Nephron progenitor cell (in vitro differentiated cells): ENCODE data around the gene AOAH.
"Not testable (repeated sequence)": the region's sequence is repeated elsewhere in the genome, so short reads cannot be mapped to it uniquely, and the experiment has no call there.

Experiments
- DNase-seq: peaks from one replicate; pipeline ENCODE4 v3.0.0; 2021
- H3K27ac Mint-ChIP-seq: 2 replicates; pipeline ENCODE4 v1.8.0; 2021; ENCODE audit warnings: mild to moderate bottlenecking, moderate library complexity, mixed read lengths
- H3K27me3 Mint-ChIP-seq: 2 replicates; pipeline ENCODE4 v1.8.0; 2021; ENCODE audit warnings: mild to moderate bottlenecking, low read depth, mixed read lengths; ENCODE audit not compliant: poor library complexity
- H3K36me3 Mint-ChIP-seq: 2 replicates; pipeline ENCODE4 v1.8.0; 2021; ENCODE audit warnings: low read depth, mixed read lengths
- H3K4me1 Mint-ChIP-seq: 2 replicates; pipeline ENCODE4 v1.8.0; 2021; ENCODE audit warnings: mixed read lengths
- H3K4me3 Mint-ChIP-seq: 2 replicates; pipeline ENCODE4 v1.8.0; 2021; ENCODE audit warnings: mild to moderate bottlenecking, moderate library complexity, mixed read lengths
- H3K9me3 Mint-ChIP-seq: 2 replicates; pipeline ENCODE4 v1.8.0; 2021; ENCODE audit warnings: mild to moderate bottlenecking, moderate library complexity, mixed read lengths
- TF ChIP-seq, protein P1 (sequence below): fragments of 200-600 bp; sonication (generic); IDR thresholded peaks from 2 replicates; pipeline ENCODE4 v1.5.0; 2021; ENCODE audit warnings: antibody characterized with exemption

The AOAH gene

DNA sequence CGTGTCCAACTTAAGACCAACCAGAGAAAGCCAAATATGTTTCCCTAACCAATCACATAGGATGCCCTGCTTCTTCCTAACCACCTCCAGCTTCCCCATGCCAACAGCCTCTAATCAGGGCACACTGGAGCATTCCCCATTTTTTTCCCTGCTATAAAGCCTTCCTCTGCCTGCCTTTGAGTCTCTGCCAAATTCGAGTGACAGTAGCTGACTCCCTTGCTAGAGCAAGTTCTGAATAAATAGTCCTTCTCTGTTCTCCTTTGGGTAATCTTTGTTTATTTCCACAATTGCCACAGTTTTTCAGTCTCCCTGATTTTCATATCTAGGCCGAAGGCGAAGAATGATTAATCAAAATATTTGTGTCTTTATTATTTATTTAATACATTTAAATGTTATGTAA, 238.0 kb downstream of the AOAH start:
- TF ChIP-seq, protein P1, sequence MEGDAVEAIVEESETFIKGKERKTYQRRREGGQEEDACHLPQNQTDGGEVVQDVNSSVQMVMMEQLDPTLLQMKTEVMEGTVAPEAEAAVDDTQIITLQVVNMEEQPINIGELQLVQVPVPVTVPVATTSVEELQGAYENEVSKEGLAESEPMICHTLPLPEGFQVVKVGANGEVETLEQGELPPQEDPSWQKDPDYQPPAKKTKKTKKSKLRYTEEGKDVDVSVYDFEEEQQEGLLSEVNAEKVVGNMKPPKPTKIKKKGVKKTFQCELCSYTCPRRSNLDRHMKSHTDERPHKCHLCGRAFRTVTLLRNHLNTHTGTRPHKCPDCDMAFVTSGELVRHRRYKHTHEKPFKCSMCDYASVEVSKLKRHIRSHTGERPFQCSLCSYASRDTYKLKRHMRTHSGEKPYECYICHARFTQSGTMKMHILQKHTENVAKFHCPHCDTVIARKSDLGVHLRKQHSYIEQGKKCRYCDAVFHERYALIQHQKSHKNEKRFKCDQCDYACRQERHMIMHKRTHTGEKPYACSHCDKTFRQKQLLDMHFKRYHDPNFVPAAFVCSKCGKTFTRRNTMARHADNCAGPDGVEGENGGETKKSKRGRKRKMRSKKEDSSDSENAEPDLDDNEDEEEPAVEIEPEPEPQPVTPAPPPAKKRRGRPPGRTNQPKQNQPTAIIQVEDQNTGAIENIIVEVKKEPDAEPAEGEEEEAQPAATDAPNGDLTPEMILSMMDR, result no peak
- no peak for DNase-seq
- Mint-ChIP-seq H3K36me3 (peaks cover 5% of the 10 kb centered on the region), H3K27ac (no peak overlapping the region), H3K9me3 (peaks cover 38% of the 10 kb centered on the region), H3K27me3 (no peaks in the 10 kb centered on the region), H3K4me1 (peaks cover 25% of the 10 kb centered on the region), H3K4me3 (no peak overlapping the region)

DNA sequence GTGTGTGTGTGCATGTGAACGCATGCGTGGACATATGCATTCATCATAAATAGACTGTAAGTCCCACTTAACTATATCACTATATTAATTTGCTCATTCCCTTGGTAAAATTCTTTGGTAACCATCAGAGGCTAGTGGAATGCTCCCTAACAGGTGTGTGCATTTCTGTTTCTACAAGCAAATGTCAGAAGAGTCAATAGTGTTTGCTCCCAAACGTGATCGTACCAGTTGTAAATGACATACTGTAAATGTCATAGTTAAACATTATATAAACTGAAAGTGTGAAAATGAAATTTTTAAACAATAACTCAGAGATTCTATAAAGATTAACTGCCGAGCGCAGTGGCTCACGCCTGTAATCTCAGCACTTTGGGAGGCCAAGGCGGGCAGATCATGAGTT, 240.0 kb downstream of the AOAH start:
- Mint-ChIP-seq H3K4me3 (no peak overlapping the region), H3K27me3 (no peaks in the 10 kb centered on the region), H3K36me3 (peaks cover 6% of the 10 kb centered on the region), H3K27ac (no peak overlapping the region), H3K4me1 (peaks cover 25% of the 10 kb centered on the region), H3K9me3 (peaks cover 40% of the 10 kb centered on the region)
- TF ChIP-seq, protein P1, result no peak
- DNase-seq, result no peak

DNA sequence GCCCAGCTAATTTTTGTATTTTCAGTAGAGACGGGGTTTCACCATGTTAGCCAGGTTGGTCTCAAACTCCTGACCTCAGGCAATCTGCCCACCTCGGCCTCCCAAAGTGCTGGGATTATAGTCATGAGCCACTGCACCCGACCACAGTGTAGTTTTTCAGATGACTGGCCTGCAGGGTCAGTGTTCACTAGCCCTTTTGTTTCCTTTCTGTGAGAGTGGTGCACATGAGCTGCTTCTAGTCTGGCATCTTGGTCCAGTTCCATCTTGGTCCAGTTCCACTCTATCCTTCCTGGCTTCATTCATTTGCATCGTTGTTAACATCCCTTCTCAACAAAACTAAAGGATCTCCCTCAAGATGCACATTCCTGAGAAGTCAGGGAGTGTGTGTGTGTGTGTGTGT, 240.4 kb downstream of the AOAH start:
- Mint-ChIP-seq H3K4me1 (peaks cover 25% of the 10 kb centered on the region), H3K9me3 (peaks cover 40% of the 10 kb centered on the region)
- not testable (repeated sequence) for DNase-seq, H3K27ac Mint-ChIP-seq, H3K36me3 Mint-ChIP-seq, H3K27me3 Mint-ChIP-seq, H3K4me3 Mint-ChIP-seq

DNA sequence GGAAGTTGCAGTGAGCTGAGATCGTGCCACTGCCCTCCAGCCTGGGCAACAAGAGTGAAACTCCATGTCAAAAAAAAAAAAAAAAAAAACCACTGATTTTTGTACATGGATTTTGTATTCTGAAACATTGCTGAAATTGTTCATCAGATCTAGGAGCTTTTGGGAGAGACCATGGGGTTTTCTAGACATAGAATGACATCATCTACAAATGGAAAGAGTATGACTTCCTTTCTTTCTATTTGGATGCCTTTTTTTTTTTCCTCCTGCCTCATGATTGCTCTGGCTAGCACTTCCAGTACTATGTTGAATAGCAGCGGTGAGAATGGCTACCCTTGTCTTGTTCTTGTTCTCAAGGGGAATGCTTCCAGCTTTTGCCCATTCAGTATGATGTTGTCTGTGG, 245.5 kb downstream of the AOAH start:
- Mint-ChIP-seq H3K4me3 (no peak overlapping the region), H3K27ac (no peak overlapping the region), H3K27me3 (peaks cover 5% of the 10 kb centered on the region), H3K9me3 (peaks cover 37% of the 10 kb centered on the region), H3K36me3 (peaks cover 10% of the 10 kb centered on the region), H3K4me1 (peaks cover 5% of the 10 kb centered on the region)
- no peak for DNase-seq
- TF ChIP-seq, protein P1, result no peak

DNA sequence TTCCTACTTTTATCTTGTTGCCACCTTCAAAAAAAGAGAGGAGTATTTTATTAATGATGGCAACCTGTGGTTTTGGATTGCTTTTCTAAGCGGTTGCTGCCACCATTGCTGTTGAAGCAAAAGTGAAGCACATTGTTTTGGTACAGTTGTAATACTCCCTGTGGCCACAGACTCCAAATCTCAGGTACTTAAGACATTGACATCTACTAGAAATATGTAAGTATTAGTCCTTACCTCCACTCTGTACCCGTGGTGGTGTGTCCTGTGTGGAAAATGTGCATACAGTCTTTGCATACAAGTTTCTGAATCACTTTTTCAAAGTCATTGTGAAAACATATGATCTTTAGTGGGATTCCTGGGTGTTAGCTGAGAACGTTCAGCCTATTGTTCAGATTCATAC, 248.9 kb downstream of the AOAH start:
- H3K4me3 Mint-ChIP-seq, result no peak overlapping the region
- H3K27ac Mint-ChIP-seq, result no peak overlapping the region
- H3K27me3 Mint-ChIP-seq, result peaks cover 5% of the 10 kb centered on the region
- TF ChIP-seq, protein P1, result no peak
- H3K4me1 Mint-ChIP-seq, result no peaks in the 10 kb centered on the region
- peaks cover 6% of the 10 kb centered on the region for H3K36me3 Mint-ChIP-seq
- no peak for DNase-seq
- peaks cover 17% of the 10 kb centered on the region for H3K9me3 Mint-ChIP-seq

DNA sequence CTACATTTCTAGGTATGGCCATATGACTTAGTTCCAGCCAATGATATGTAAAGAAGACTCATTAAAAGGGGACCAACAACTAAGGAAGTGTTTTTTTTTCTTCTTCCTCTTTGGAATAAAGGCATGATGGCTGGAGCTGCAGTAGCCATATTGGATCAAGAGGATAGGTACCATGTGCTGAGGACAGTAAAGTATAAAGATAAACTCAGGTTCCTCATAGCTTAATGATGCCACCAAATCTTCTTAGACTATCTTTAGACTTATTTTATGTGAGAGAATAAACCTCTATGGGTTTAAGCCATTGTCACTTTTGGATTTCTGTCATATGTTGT, 249.3 kb downstream of the AOAH start:
- Mint-ChIP-seq H3K27me3 (peaks cover 5% of the 10 kb centered on the region), H3K36me3 (peaks cover 6% of the 10 kb centered on the region), H3K4me3 (no peak overlapping the region), H3K27ac (no peak overlapping the region), H3K4me1 (no peaks in the 10 kb centered on the region), H3K9me3 (peaks cover 13% of the 10 kb centered on the region)
- TF ChIP-seq, protein P1, result no peak
- no peak for DNase-seq
